Esophagus squamous epithelium (tissue), 5 donors: ENCODE data around the gene SPOCK1. TPM values are rescaled to one million over a fixed set of nuclear protein-coding genes. Genes with fewer than 3 reads are reported as not detected.

ENCODE experiments used
- DNase-seq: peaks from one replicate; lab custom pipeline; 2025; lab: John Stamatoyannopoulos, UW
- H3K27ac ChIP-seq, 4 donors: fragments of 200-600 bp; sonication (generic); one replicate each; pipeline ENCODE4 v1.5.1; 2016 to 2019; ENCODE audit warnings: mild to moderate bottlenecking in 1 of 4
- H3K27me3 ChIP-seq, 4 donors: fragments of 200-600 bp; sonication (generic); 1 replicate in 3 of 4; 2 replicates in 1 of 4; pipeline versions ENCODE4 v1.5.1 to v1.6.0; 2017 to 2021; ENCODE audit warnings: antibody characterized with exemption in 1 of 4
- H3K36me3 ChIP-seq, 3 donors: fragments of 200-600 bp; sonication (generic); one replicate each; pipeline ENCODE4 v1.5.1; 2016 to 2019
- H3K4me1 ChIP-seq, 3 donors: fragments of 200-600 bp; sonication (generic); one replicate each; pipeline ENCODE4 v1.5.1; 2017 to 2019
- H3K4me3 ChIP-seq, 4 donors: fragments of 200-600 bp; sonication (generic); 1 replicate in 3 of 4; 2 replicates in 1 of 4; pipeline ENCODE4 v1.5.1; 2016 to 2019; ENCODE audit warnings: mild to moderate bottlenecking in 2 of 4, moderate library complexity in 1 of 4
- H3K9me3 ChIP-seq, 3 donors: fragments of 200-600 bp; sonication (generic); one replicate each; pipeline ENCODE4 v1.5.1; 2016 to 2019
- CTCF ChIP-seq, 6 experiments: fragments of 450-650 bp in 4 of 6; fragments of 200-600 bp in 2 of 6; sonication (generic) in 2 of 6; IDR thresholded peaks; one replicate each; pipeline ENCODE4 v1.5.1; 2016 to 2019; ENCODE audit warnings: antibody characterized with exemption in 6 of 6, mild to moderate bottlenecking in 4 of 6, moderate library complexity in 4 of 6
- POLR2A ChIP-seq, 4 donors: fragments of 450-650 bp; IDR thresholded peaks; one replicate each; pipeline ENCODE4 v1.6.1; 2017; ENCODE audit warnings: antibody characterized with exemption in 4 of 4, mild to moderate bottlenecking in 4 of 4, moderate library complexity in 3 of 4
- WGBS, 2 donors: methylation state at CpG; one replicate each; pipeline ENCODE4 v1.1.5; 2018; 5-methylcytosine and 5-hydroxymethylcytosine counted together
- intact Hi-C: fragments of 100-400 bp; cut with DNase I; formaldehyde crosslinking; loops from one replicate; pipeline ENCODE4 v1.15.0; 2022
- total RNA-seq, 4 donors: library from RNA; depleted of rRNA; stranded (reverse); fragments of >200 nt; gene quantifications; one replicate each; pipeline ENCODE4 v1.1.0, GENCODE V29; 2016
- donor health status: DM: yes; HTN: yes; CAD: no.

SPOCK1 gene
- total RNA-seq, 4 donors from 2014 or later: 0.99 to 21.9 (median 8.1) TPM

GRCh38 chr5:137332296-137332695 lies 166.8 kb downstream of the SPOCK1 start:
- DNase-seq: no peak
- no peak overlapping the region for H3K27ac ChIP-seq

GRCh38 chr5:137329586-137330296 lies 169.4 kb downstream of the SPOCK1 start:
- H3K27me3 ChIP-seq: no peaks in the 10 kb centered on the region
- intact Hi-C loops: no loop called here
- H3K4me3 ChIP-seq: no peak overlapping the region
- H3K36me3 ChIP-seq: no peaks in the 10 kb centered on the region
- no peaks in the 10 kb centered on the region for H3K9me3 ChIP-seq
- 79 to 85% methylated on average over 7 to 8 of the region's 8 CpGs for WGBS, 2 donors
- no peak for DNase-seq
- H3K27ac ChIP-seq: no peak overlapping the region
- TF ChIP-seq CTCF (IDR thresholded peaks at IDR 0.05): no peak
- H3K4me1 ChIP-seq: no peaks in the 10 kb centered on the region

More at GRCh38 chr5:137332296-137332695, 166.8 kb downstream of the SPOCK1 start:
- Histone ChIP-seq H3K4me1 (no peaks in the 10 kb centered on the region), H3K36me3 (no peaks in the 10 kb centered on the region), H3K4me3 (no peak overlapping the region), H3K9me3 (no peaks in the 10 kb centered on the region), H3K27me3 (no peaks in the 10 kb centered on the region)
- TF ChIP-seq CTCF (IDR thresholded peaks at IDR 0.05) (no peak), POLR2A (IDR thresholded peaks at IDR 0.05) (no peak)
- intact Hi-C loops: no loop called here
- 60 to 71% methylated on average over 6 of the region's 6 CpGs for WGBS, 2 donors

- WGBS, 2 donors: 75 to 76% methylated on average over 3 of the region's 3 CpGs
- TF ChIP-seq CTCF (IDR thresholded peaks at IDR 0.05): no peak
- no peak for TF ChIP-seq POLR2A (IDR thresholded peaks at IDR 0.05)
- no peak for DNase-seq
- Histone ChIP-seq H3K4me3 (no peak overlapping the region), H3K36me3 (no peaks in the 10 kb centered on the region), H3K4me1 (no peaks in the 10 kb centered on the region), H3K27ac (no peak overlapping the region), H3K27me3 (no peaks in the 10 kb centered on the region), H3K9me3 (no peaks in the 10 kb centered on the region)
- intact Hi-C loops: no loop called here
Measured at GRCh38 chr5:137328991-137329390, 170.1 kb downstream of the SPOCK1 start.

- TF ChIP-seq POLR2A (IDR thresholded peaks at IDR 0.05) (no peak), CTCF (IDR thresholded peaks at IDR 0.05) (no peak)
- 90 to 92% methylated on average over 9 of the region's 9 CpGs for WGBS, 2 donors
- Histone ChIP-seq H3K27ac (no peak overlapping the region), H3K4me3 (no peak overlapping the region), H3K27me3 (no peaks in the 10 kb centered on the region), H3K9me3 (no peaks in the 10 kb centered on the region), H3K4me1 (no peaks in the 10 kb centered on the region), H3K36me3 (no peaks in the 10 kb centered on the region)
- intact Hi-C loops: no loop called here
- no peak for DNase-seq
Measured at GRCh38 chr5:137328463-137328862, 170.7 kb downstream of the SPOCK1 start.

GRCh38 chr5:137325721-137326120 lies 173.4 kb downstream of the SPOCK1 start:
- H3K4me1 ChIP-seq: no peaks in the 10 kb centered on the region
- intact Hi-C loops: no loop called here
- TF ChIP-seq POLR2A (IDR thresholded peaks at IDR 0.05) (no peak), CTCF (IDR thresholded peaks at IDR 0.05) (no peak)
- H3K36me3 ChIP-seq: no peaks in the 10 kb centered on the region
- DNase-seq: no peak
- no peak overlapping the region for H3K4me3 ChIP-seq
- 66 to 82% methylated on average over 4 of the region's 4 CpGs for WGBS, 2 donors
- H3K27me3 ChIP-seq: peaks cover 0 to 3% (median 0%) of the 10 kb centered on the region in 4 donors
- H3K27ac ChIP-seq: no peak overlapping the region
- H3K9me3 ChIP-seq: no peaks in the 10 kb centered on the region
